Fibroblast of skin of right biceps (primary cell): ENCODE results near the gene SMU1.

Experiments
- DNase-seq: peaks from one replicate; pipeline ENCODE4 v3.0.0-alpha.2; 2013

The SMU1 gene

GRCh38 chr9:33043671-33044070, 32.8 kb downstream of the SMU1 start:
- no peak for DNase-seq

GRCh38 chr9:33042473-33042872, 34.0 kb downstream of the SMU1 start:
- no peak for DNase-seq

- no peak for DNase-seq
Observed at GRCh38 chr9:33041432-33042188, 34.9 kb downstream of the SMU1 start.

GRCh38 chr9:33040792-33041431, 35.6 kb downstream of the SMU1 start:
- DNase-seq: no peak

- DNase-seq: no peak
Observed at GRCh38 chr9:33032865-33033264, 43.6 kb downstream of the SMU1 start.

GRCh38 chr9:33032292-33032691, 44.2 kb downstream of the SMU1 start:
- DNase-seq: no peak

- DNase-seq: no peak
Observed at GRCh38 chr9:33030285-33030684, 46.2 kb downstream of the SMU1 start.

- peak; percentile 25 for DNase-seq
Observed at GRCh38 chr9:33029231-33029786, 47.2 kb downstream of the SMU1 start.

GRCh38 chr9:33025572-33026342, 50.7 kb downstream of the SMU1 start:
- peak; percentile 36 for DNase-seq

GRCh38 chr9:33024966-33025571, 51.4 kb downstream of the SMU1 start, which contains the start of gene DNAJA1:
Gene DNAJA1, plus strand, starts transcription at chr9:33025273. Its CDS starts 1,212 bp downstream, at chr9:33026485.
- peak; percentile 95 for DNase-seq

- DNase-seq: peak; percentile 22
Observed at GRCh38 chr9:33024126-33024965, 52.1 kb downstream of the SMU1 start.

GRCh38 chr9:33023661-33024060, 52.8 kb downstream of the SMU1 start:
- no peak for DNase-seq

- DNase-seq: no peak
Observed at GRCh38 chr9:33022755-33023154, 53.7 kb downstream of the SMU1 start.

- no peak for DNase-seq
Observed at GRCh38 chr9:33022303-33022702, 54.2 kb downstream of the SMU1 start.

- no peak for DNase-seq
Observed at GRCh38 chr9:33019797-33020196, 56.7 kb downstream of the SMU1 start.

GRCh38 chr9:33017283-33018041, 59.0 kb downstream of the SMU1 start:
- DNase-seq: no peak

GRCh38 chr9:33014665-33015014, 61.8 kb downstream of the SMU1 start:
- no peak for DNase-seq

GRCh38 chr9:33013962-33014664, 62.4 kb downstream of the SMU1 start:
- DNase-seq: no peak

- no peak for DNase-seq
Observed at GRCh38 chr9:33012328-33013069, 64.0 kb downstream of the SMU1 start.

GRCh38 chr9:33011831-33012230, 64.6 kb downstream of the SMU1 start:
- DNase-seq: no peak
